ENCODE data around the gene JPT1.

DNA sequence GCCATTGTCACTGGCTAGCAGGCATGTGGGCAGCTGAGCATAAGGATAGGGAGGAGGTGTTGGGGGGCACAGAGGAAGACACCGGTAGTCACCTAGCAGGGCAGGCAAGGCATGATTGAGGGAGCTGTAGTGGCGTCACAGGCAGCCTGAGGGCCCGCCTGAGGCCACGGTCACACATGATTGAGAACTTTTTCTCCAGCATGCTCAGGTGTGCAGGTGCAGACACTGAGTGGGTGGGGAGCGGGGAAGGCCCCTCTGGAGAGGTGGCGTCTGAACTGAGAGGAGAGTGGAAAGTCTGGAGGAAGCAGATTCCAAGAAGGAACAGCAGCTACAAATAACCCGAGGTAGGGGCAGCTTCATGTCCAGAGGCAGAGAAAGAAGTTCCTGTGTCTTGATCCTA lies 55.5 kb downstream of the JPT1 start:
- TF ChIP-seq, protein P1, sequence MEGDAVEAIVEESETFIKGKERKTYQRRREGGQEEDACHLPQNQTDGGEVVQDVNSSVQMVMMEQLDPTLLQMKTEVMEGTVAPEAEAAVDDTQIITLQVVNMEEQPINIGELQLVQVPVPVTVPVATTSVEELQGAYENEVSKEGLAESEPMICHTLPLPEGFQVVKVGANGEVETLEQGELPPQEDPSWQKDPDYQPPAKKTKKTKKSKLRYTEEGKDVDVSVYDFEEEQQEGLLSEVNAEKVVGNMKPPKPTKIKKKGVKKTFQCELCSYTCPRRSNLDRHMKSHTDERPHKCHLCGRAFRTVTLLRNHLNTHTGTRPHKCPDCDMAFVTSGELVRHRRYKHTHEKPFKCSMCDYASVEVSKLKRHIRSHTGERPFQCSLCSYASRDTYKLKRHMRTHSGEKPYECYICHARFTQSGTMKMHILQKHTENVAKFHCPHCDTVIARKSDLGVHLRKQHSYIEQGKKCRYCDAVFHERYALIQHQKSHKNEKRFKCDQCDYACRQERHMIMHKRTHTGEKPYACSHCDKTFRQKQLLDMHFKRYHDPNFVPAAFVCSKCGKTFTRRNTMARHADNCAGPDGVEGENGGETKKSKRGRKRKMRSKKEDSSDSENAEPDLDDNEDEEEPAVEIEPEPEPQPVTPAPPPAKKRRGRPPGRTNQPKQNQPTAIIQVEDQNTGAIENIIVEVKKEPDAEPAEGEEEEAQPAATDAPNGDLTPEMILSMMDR (IDR thresholded peaks at IDR 0.05 in 8 of 11, conservative IDR thresholded peaks at IDR 0.05 in 3 of 11) = no peak
- TF ChIP-seq POLR2A (IDR thresholded peaks at IDR 0.05) = no peak

Measured in spleen (tissue), 7 donors.